GM19035 (cell line): ENCODE results near the gene TRIM43B.
"Not testable (repeated sequence)": the region's sequence is repeated elsewhere in the genome, so short reads cannot be mapped to it uniquely, and the experiment has no call there.

Experiments
- ATAC-seq: cut with Tn5 transposase; IDR thresholded peaks from one replicate; pipeline ENCODE4 v1.9.1; 2021; ENCODE audit not compliant: unreplicated experiment

TRIM43B gene

DNA sequence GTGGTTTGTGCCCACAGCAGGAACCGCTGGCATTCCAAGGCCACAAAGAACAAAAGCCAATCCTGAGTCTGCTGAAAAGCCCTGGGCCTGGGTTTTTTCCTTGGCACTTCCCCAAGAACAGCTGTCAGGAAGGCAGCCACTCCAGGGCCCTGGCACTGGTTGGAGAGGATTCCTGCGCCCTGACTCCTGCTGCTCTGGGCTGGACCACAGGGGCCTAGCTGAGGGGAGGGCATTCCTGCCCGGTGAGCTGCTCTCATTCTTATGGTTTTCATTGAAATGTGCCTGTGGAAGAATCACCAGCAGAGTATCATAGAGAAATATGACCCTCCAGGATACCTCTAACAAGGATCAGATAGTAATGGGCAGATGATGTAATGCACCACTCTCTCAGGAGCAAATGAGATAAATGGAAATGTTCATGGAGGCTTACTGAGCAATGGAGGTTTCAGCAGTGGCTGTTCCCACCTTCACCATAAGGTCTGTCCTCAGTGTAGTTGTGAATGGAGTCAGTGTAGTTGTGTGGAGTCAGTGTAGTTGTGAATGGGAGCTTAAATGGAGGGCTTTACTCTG lies 50.0 kb downstream of the TRIM43B start:
- ATAC-seq: not testable (repeated sequence)

DNA sequence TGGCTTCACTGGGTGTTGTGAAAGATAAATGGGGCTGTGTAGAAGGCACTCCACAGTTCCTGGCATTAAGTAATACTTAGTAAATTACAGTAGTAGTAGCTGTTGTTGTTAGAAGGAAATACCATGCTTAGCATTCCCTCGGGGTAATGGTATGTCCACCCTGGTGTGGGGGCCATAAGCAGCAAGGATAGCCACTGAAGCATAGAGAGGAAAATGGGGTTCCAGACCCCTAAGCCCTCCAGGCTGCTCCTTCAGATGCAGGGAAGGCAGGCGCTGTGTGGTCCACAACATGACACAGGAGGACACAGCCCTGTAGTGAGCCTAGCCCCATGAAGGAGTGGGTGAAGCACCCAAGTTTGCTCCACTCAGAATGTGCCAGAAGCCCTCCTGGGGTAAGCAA lies 50.6 kb downstream of the TRIM43B start:
- ATAC-seq: not testable (repeated sequence)

DNA sequence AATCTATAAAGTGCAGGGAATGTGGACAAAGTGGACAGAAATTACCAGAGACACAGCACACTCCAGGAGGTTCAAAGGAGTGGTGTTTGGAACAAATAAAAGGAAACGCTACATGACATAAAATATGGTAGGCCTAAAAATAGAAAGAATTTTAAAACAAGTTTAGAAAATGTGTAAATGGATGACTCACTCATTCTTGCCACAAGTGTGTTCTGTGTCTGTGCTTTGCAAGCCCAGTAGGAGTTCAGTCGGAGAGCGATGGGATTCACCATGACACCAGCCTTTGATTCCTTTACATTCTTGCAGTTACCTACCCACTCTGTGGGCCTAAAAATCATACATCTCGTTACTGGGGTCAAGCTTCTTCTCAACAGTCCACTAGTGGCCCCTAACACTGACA lies 51.2 kb downstream of the TRIM43B start:
- ATAC-seq: not testable (repeated sequence)

DNA sequence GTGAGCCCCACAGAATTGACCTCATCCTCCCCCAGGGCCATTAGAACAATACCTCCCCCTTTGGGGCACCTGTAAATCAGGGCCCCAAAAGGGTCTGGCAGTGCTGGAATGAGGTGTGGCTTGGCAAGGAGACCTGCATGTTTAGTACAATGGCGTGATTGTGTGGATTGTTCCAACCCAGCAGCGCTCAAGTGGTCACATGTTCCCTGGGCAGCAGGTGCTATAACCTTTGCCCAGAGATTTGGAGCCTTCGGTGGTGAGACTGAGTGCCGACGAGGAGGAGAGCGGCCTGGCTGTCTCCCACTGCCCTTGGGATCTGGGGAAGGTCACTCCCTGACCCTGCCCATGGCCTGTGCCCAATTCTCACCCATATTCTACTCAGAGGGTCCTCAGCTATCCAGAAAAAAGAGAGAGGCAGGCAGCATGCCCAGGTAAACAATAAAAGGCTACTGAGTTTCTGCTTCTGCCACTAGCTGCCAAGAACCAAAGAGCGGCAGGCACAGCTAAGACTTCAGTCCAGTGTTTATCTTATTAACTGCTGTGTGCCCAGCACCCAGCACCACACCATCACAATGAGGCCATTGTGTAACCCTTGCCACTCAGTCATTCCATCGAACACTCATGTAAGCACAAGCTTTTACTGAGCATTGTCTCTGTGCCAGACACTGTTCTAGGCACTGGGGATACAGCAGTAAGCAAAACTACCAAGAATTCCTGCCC lies 54.6 kb downstream of the TRIM43B start:
- not testable (repeated sequence) for ATAC-seq

DNA sequence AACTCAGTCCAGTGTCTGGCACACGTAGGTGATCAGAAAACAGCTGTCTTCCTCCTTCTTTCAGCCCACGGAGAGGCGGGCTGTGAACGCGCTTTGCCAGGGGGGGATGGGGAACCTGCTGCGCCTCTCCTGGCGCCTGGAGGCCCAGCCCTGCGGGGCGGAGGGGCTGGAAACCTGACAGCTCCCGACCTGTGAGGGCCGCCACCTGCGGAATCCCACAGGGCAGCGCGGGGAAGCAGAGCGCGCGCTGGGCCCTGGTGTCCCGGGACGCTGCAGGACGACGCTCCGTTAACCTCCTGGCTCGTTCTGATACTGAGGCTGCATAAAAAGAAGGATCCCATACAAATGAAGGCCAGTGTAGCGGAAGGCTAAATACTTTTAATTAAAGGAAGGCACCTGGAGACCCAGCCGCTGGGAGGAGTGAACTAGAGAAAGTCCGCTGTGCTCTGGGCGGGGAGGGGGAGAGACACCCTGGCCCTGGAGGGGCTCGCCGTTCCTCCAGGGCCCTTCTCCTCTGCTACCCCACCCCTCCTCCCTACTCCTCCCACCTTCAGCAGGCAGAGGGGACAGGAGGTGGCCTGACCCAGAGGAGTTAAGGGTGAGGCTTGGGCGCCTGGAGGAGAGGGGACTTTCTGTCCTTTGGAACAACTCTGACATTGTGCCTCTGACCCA lies 57.2 kb downstream of the TRIM43B start:
- ATAC-seq: not testable (repeated sequence)
